Right renal pelvis (tissue), 4 donors: ENCODE measurements around the gene MAP2K5. TPM values are rescaled to one million over a fixed set of nuclear protein-coding genes. Genes with fewer than 3 reads are reported as not detected.

ENCODE experiments used
- DNase-seq, 4 donors: peaks; one replicate each; pipeline ENCODE4 v3.0.0-alpha.2; 2013; ENCODE audit warnings: low read depth in 4 of 4, low spot score in 3 of 4, missing footprints in 1 of 4
- polyA plus RNA-seq, 4 donors: library from polyadenylated mRNA; unstranded; fragments of 120-200 nt; gene quantifications; one replicate each; pipeline ENCODE4 v1.2.1, GENCODE V29; 2013; ENCODE audit not compliant: insufficient read length in 4 of 4

The MAP2K5 gene
- polyA plus RNA-seq, 4 donors: 19.0 to 23.9 (median 22.1) TPM

DNA sequence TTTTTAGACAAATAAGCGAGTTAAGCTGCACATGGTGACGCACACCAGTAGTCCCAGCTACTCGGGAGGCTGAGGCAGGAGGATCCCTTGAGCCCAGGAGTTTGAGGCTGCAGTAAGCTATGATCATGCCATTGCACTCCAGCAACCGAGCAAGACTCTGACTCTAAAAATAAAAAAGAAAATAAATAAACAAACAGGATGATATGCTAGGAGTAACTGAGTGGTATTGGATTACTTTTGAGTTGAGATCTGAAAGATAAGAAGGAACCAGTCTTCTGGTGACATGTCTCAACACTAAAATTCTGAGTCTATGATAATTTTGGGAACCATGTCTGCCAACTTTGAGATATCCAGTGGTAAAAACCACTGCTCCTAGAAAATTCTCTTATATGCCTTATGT, 173.7 kb downstream of the MAP2K5 start:
- no peak for DNase-seq

- DNase-seq: no peak
Measured at GRCh38 chr15:67717776-67718175, 175.3 kb downstream of the MAP2K5 start.

- DNase-seq: no peak
Measured at GRCh38 chr15:67719330-67719959, 176.9 kb downstream of the MAP2K5 start.

DNA sequence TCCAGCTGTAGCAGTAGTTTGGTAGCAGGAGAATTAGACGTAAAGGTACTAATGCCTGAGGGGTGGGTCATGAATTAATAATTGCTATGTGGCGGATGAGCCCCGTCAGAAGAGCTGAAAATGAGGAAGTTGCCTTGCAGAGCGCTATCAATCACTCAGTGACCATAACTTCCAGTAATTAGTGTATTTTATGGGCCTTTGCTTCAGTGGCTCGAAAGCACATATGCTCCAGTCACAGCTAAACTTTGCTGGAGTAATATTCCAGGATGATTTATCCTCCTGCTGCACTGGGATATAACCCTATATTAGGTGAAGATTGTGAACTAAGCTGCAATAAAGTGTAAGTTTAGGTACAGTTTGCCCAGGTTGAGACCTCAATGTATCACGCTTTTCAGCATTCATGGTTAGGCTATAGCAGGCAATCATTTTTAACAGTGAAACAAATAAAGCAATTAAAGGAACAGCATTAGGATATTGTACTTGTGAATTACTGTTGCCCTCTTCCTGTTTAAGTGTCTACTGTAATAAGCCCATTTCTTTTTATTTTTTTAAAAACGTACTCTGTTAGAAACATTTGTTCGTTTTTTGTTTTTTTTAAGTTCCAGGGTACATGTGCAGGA, 178.2 kb downstream of the MAP2K5 start:
- peak in 2 of 4 donors; percentile 18 to 54 for DNase-seq

- no peak for DNase-seq
Measured at GRCh38 chr15:67722030-67722817, 179.7 kb downstream of the MAP2K5 start.

GRCh38 chr15:67723294-67724024, 181.0 kb downstream of the MAP2K5 start:
- DNase-seq: no peak

DNA sequence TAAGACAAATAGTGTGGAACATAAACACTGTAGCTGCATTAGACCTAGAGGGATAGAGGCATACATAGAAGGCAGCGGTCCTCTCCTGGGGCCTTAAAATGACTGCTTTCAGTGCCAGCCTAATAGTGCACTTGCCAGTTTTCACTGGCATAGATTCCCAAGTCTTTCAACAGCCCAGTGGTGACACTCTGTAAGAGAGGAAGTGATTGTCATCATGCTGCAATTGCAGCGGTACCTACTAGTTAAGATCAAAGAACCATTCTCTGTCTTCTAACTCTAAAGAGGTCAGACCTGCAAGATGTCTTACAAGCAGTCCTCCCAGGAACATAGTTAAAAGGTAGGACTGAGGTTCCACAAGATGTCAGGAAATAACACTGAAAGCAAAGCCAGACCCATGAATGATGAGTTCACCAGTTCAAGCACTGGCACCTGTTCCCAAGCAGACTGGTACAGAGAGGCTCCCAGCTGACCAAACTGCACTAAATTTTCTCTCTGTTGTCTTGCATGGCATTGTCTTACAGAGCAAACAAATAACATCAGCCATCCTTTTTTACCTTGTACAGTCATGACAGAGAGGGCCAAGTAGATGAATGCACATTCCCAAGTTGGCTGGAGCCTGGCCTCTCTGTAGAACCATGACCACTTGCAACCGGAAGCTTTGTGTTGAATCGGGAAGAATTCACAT, 182.3 kb downstream of the MAP2K5 start:
- DNase-seq: no peak

DNA sequence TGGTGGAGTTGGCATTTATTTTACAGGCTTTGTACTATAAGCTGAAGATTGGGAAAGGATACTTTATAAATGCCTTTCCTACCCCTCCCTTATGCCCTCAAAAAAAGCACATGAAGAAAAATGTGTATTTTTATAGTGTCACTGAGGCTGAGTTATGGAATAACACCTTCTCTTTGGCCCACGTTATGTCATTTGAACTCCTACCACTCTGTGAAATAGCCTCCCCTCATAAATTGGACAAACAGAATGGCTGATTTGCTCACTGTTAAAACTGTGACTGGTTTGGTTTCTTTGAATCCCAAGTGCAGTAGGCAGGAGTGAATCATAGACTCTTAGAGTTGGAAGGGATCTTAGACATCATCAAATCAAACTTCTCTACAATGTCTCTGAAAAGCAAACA, 187.6 kb downstream of the MAP2K5 start:
- DNase-seq: no peak

- no peak for DNase-seq
Measured at GRCh38 chr15:67731112-67731721, 188.7 kb downstream of the MAP2K5 start.

DNA sequence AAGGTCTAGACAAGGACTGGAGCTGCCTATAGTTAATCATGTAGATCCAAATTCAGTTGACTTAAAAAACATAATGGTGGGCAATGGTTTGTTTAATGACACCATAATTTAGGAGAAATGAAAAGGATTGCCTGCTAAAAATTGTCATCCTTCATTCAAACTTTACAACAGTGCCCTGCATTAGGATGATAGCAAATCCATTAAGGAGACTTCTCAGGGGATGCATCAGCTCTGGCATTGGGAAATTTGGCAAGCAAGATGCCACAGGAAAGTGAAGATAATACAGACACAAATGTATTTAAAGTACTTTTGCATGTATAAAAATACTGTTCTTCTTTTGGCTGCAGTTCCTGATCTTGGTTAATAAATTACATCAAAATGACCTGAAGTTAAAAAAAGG, 189.7 kb downstream of the MAP2K5 start:
- DNase-seq: no peak

DNA sequence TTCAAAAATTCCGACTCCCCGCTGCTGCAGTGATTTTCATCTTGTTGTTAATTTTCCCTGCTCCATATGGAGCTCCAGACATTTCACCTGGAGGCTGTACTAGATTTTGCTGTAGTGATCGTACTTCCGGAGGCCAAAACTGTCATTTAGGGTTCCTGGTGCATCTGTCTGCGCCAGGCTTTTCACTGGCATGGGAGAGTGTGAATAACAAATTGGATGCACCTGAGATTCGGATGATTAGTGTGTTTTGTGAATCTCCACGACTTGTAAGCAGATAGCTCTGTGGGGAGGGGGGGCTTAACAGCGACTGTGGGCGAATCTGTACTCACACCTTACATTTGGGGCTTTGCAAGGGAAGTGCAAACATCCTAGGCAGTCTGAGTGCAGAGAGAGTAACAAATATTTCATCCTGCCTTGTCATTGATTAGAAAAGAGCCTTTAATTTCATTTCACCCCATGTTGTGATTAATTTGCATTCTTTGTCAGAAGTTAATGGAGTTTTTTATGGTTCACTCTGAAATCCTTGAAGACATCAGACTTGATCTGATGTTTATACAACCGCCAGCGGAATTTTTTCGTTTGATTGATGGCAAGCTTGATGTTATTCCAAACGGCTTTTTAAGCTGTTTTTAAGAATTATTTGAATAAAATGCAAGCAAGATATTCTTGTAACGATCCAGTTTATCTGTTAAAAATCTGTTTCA, 190.3 kb downstream of the MAP2K5 start:
- no peak for DNase-seq

DNA sequence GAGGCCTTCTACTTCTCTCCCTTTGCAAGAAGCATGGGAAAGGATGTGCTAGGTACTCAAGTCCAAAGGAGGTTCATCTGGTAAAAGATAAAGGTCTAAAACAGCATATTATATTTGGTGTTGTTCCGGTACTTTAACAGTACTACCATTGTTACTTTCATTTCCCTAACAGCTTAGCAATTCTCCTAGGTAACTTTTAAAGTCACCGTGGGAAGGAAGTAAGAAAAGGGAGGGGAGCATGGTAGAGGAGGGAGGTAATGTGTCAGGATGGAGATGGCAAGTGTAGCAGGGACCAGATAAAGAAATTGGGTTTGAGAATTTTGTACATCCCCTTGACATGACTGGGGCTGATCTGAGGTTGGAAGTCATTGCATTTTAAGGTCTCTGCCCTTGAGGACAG, 193.4 kb downstream of the MAP2K5 start:
- no peak for DNase-seq

DNA sequence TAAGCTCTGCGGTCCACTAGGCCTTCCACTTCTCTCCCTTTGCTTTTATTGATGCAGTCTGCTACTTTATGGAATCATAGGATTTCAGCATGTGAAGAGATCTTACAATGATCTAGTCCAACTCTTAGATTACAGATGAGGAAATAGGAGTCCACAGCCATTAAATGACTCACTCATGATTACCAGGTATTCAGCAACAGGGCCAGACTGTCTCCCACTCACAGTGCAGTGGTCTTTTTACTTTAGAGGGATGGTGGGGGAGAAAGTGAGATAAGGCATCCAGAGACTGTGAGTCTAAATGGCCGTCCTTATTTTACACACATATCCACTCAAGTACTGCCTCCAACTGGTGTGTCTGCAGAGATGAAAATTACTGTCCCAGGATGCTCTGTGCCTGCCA, 194.3 kb downstream of the MAP2K5 start:
- DNase-seq: no peak

DNA sequence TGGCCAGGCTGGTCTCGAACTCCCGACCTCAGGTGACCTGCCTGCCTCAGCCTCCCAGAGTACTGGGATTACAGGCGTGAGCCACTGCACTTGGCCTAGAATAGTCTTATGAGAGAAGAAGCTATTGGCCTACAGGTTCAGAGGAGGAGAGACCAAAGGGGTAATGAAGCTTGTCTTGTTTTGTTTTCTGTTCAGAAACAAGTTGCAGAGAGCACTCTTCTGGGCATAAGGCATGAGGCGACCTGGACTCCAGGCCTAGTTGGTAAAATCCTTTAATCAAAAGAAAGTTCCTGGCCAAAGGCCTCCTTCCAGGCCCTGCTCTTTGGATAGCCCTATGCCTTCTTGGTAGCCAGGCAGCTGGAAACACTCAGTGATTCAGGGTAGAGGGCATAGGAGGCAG, 195.6 kb downstream of the MAP2K5 start:
- no peak for DNase-seq

- DNase-seq: no peak
Measured at GRCh38 chr15:67740405-67740804, 197.9 kb downstream of the MAP2K5 start.

DNA sequence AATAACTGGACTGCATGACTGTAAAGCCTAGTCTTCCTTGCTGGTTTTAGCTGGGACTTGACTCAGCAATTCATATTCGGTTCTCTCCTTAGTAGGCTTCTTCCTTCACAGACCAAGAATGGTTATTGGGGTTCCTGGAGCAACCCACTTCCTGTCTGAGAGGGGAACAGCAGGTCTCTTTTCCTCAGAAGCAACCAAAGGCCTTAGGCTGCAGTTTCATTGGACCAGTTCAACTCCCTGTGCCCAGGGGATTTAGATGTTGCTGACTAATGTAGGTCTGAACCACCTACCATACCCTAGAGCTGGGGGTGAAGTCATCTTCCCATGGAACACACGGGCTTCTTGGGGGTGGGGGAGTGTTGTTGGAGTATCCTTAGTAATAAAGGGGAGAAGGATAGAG, 198.8 kb downstream of the MAP2K5 start:
- no peak for DNase-seq

DNA sequence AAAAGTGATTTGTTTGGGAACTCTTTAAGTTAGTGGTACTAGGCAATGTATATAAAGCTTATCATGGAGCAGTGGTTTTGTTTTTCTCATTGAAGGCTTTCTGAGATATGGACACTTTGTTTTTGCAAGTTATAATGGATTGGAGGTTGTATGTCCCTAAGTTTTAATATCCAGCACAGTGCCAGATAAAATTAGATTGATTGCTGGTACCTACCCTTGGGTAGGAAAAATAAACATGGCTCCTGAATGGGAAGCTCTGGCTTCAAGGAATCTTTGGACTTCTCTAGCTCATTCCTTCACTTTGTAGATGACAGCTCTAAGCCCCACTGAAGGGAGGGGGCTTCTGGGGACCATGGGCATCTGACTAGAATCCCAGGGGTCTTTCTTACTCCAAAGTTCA, 201.1 kb downstream of the MAP2K5 start:
- no peak for DNase-seq

GRCh38 chr15:67744331-67745072, 202.0 kb downstream of the MAP2K5 start:
- no peak for DNase-seq
